Activated CD8-positive, alpha-beta T cell treated with anti-CD3 and anti-CD28 coated beads for 36 hours (primary cell): ENCODE results near the gene HADH. TPM values are rescaled to one million over a fixed set of nuclear protein-coding genes. Genes with fewer than 3 reads are reported as not detected.

Source experiments
- ATAC-seq: fragments of 200-7000 bp; cut with Tn5 transposase; one replicate; pipeline ENCODE4 v1.10.0; 2021; ENCODE audit warnings: mild to moderate bottlenecking, moderate library complexity
- CTCF ChIA-PET: fragments of 350-600 bp; sonication (Branson Sonifier 250); formaldehyde crosslinking; loops from one replicate; lab custom pipeline; 2021; ENCODE audit warnings: antibody characterized with exemption; lab: Charles Lee
- POLR2A ChIA-PET: fragments of 350-600 bp; sonication (Branson Sonifier 250); formaldehyde crosslinking; loops from one replicate; lab custom pipeline; 2021; ENCODE audit warnings: antibody characterized with exemption; lab: Charles Lee
- DNase-seq: peaks from one replicate; pipeline ENCODE4 v3.0.0-alpha.2; 2020
- H3K27ac Mint-ChIP-seq: one replicate; pipeline ENCODE4 v1.8.0; 2021; ENCODE audit warnings: mild to moderate bottlenecking, mixed read lengths
- H3K27me3 Mint-ChIP-seq: one replicate; pipeline ENCODE4 v1.8.0; 2021; ENCODE audit warnings: mixed read lengths
- H3K36me3 Mint-ChIP-seq: one replicate; pipeline ENCODE4 v1.8.0; 2021; ENCODE audit warnings: low read depth, mixed read lengths
- H3K4me1 Mint-ChIP-seq: one replicate; pipeline ENCODE4 v1.8.0; 2021; ENCODE audit warnings: low read depth, mixed read lengths
- H3K4me3 Mint-ChIP-seq: one replicate; pipeline ENCODE4 v1.8.0; 2021; ENCODE audit warnings: mild to moderate bottlenecking, moderate library complexity, mixed read lengths
- H3K9me3 Mint-ChIP-seq: one replicate; pipeline ENCODE4 v1.8.0; 2021; ENCODE audit warnings: mixed read lengths
- CTCF ChIP-seq: fragments of 200-600 bp; IDR thresholded peaks from one replicate; pipeline ENCODE4 v1.8.0; 2022; ENCODE audit warnings: antibody characterized with exemption, mild to moderate bottlenecking
- intact Hi-C: fragments of 100-400 bp; cut with micrococcal nuclease; formaldehyde crosslinking; loops from one replicate; pipeline ENCODE4 v1.10.0; 2022
- total RNA-seq, 2 experiments: library from RNA; stranded (reverse); gene quantifications; one replicate each; pipeline ENCODE4 v1.2.3, GENCODE V29; 2021

The HADH gene
- total RNA-seq, 2 experiments from 2014 or later, result 50.3 to 50.7 TPM

- CTCF ChIA-PET, result interaction anchor here (0.6 to 1.4 kb wide), 2 partner anchors 488 to 602 kb away, joined by 3 read pairs; no protein-coding TSS in a partner anchor
- POLR2A ChIA-PET, result interaction anchor here (1.2 kb wide), 1 partner anchor 34 kb away, joined by 3 read pairs; the partner anchor contains the start of gene HADH
- Mint-ChIP-seq H3K36me3 (peaks cover 53% of the 10 kb centered on the region), H3K27me3 (no peaks in the 10 kb centered on the region), H3K27ac (peak overlapping the region; percentile 44), H3K9me3 (no peaks in the 10 kb centered on the region), H3K4me1 (peaks cover 23% of the 10 kb centered on the region), H3K4me3 (no peak overlapping the region)
- no peak for TF ChIP-seq CTCF
- ATAC-seq, result no peak
- intact Hi-C loops, result no loop called here
- DNase-seq, result no peak
Measured at GRCh38 chr4:108024085-108024877, 34.6 kb downstream of the HADH start.

GRCh38 chr4:108024878-108025165 is 35.1 kb downstream of the HADH start:
- ChIA-PET CTCF (no interaction called here), POLR2A (no interaction called here)
- H3K9me3 Mint-ChIP-seq, result no peaks in the 10 kb centered on the region
- no peak for DNase-seq
- H3K4me1 Mint-ChIP-seq, result peaks cover 24% of the 10 kb centered on the region
- H3K27ac Mint-ChIP-seq, result peak overlapping the region; percentile 44
- no peaks in the 10 kb centered on the region for H3K27me3 Mint-ChIP-seq
- TF ChIP-seq CTCF, result no peak
- no peak overlapping the region for H3K4me3 Mint-ChIP-seq
- H3K36me3 Mint-ChIP-seq, result peaks cover 53% of the 10 kb centered on the region
- intact Hi-C loops, result no loop called here
- no peak for ATAC-seq

- Mint-ChIP-seq H3K4me1 (peaks cover 59% of the 10 kb centered on the region), H3K4me3 (peak overlapping the region; percentile 52), H3K27ac (peak overlapping the region; percentile 97), H3K9me3 (peaks cover 7% of the 10 kb centered on the region), H3K27me3 (no peaks in the 10 kb centered on the region), H3K36me3 (peaks cover 60% of the 10 kb centered on the region)
- CTCF ChIA-PET, result interaction anchor here (0.9 to 5.1 kb wide), 23 partner anchors 10 to 543 kb away, joined by 3 to 55 read pairs (median 7); partner anchors contain the start of gene LEF1
- DNase-seq, result peak; percentile 80
- TF ChIP-seq CTCF, result no peak
- POLR2A ChIA-PET, result interaction anchor here (0.6 to 3.5 kb wide), 14 partner anchors 10 to 591 kb away, joined by 3 to 19 read pairs (median 4); partner anchors contain the start of genes LEF1 and RPL34
- ATAC-seq, result peak; percentile 48
- intact Hi-C loops, result no loop called here
Measured at GRCh38 chr4:108029016-108029720, 39.5 kb downstream of the HADH start.

DNA sequence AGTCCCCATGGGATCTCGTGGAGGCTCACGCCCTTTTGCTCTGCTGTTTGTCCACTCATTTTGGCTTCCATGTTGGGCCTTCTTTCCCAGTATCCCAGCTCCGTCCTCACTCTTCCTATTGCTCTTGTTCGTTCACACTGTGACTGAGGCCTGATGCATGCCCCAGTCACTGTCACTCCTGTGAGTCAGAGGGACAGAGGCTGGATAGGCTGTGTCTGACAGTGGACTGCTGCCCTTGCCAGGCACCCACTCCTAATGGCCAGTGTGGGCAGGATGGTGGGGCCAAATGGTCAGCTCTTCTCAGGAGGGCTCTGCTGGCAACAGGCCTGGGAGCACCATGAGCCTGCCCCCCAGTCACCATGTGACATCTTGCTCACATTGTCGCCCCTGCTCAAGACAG is 40.0 kb downstream of the HADH start:
- POLR2A ChIA-PET, result interaction anchor here (0.6 to 3.5 kb wide), 20 partner anchors 11 to 591 kb away, joined by 3 to 19 read pairs (median 4); partner anchors contain the start of genes LEF1 and RPL34
- intact Hi-C loops, result loop anchor here (2.0 to 5.0 kb wide), 3 partner anchors 139 to 543 kb away; partner anchors contain the start of gene LEF1
- ATAC-seq (peak; percentile 31), DNase-seq (no peak)
- Mint-ChIP-seq H3K9me3 (peaks cover 7% of the 10 kb centered on the region), H3K27me3 (no peaks in the 10 kb centered on the region), H3K4me1 (peaks cover 65% of the 10 kb centered on the region), H3K36me3 (peaks cover 61% of the 10 kb centered on the region), H3K4me3 (peak overlapping the region; percentile 45), H3K27ac (peak overlapping the region; percentile 97)
- no peak for TF ChIP-seq CTCF
- CTCF ChIA-PET, result interaction anchor here (0.6 to 5.1 kb wide), 44 partner anchors 10 to 548 kb away, joined by 3 to 55 read pairs (median 6); partner anchors contain the start of gene LEF1
